IMR-90 (cell line): ENCODE measurements around the gene IGF1R. TPM values are rescaled to one million over a fixed set of nuclear protein-coding genes. Genes with fewer than 3 reads are reported as not detected.

Source experiments
- ATAC-seq: fragments of 200-7000 bp; cut with Tn5 transposase; 2 replicates; pipeline ENCODE4 v1.9.1; 2020; ENCODE audit warnings: low read depth, mild to moderate bottlenecking, moderate library complexity
- BruUV-seq: library from RNA; stranded (reverse); fragments of 400-500 nt; replicated peaks from 2 replicates; lab custom pipeline; 2021; lab: Mats Ljungman, UMichigan
- CTCF ChIA-PET: fragments of 300-600 bp; formaldehyde crosslinking; extraction: SDS; loops from one replicate; lab custom pipeline; 2021; ENCODE audit warnings: antibody characterized with exemption; lab: Yijun Ruan, JAX
- POLR2A ChIA-PET: fragments of 300-600 bp; sonication (Branson Sonifier 250); formaldehyde crosslinking; loops from one replicate; lab custom pipeline; 2022; ENCODE audit warnings: antibody characterized with exemption; ENCODE audit not compliant: unreplicated experiment; lab: Charles Lee
- DNase-seq: peaks from one replicate; pipeline ENCODE4 v3.0.0; 2013
- H2AFZ ChIP-seq: replicated peaks from 2 replicates; pipeline ENCODE3; 2013; ENCODE audit warnings: low read length, mild to moderate bottlenecking; ENCODE audit not compliant: poor library complexity
- H2AK5ac ChIP-seq: 2 replicates; pipeline ENCODE4 v1.6.1; 2013; ENCODE audit warnings: low read depth, low read length, inconsistent platforms
- H2AK9ac ChIP-seq: replicated peaks from 2 replicates; pipeline ENCODE3; 2013; ENCODE audit warnings: mild to moderate bottlenecking, low read depth, low read length, moderate library complexity; ENCODE audit not compliant: poor library complexity
- H2BK120ac ChIP-seq: 2 replicates; pipeline ENCODE4 v1.6.1; 2013; ENCODE audit warnings: low read depth, low read length, inconsistent platforms
- H2BK15ac ChIP-seq: 3 replicates; pipeline ENCODE4 v1.6.1; 2013; ENCODE audit warnings: low read depth, low read length, inconsistent platforms
- H2BK20ac ChIP-seq: 2 replicates; pipeline ENCODE4 v1.6.1; 2013; ENCODE audit warnings: low read depth, mild to moderate bottlenecking, inconsistent platforms, low read length, moderate library complexity
- H2BK5ac ChIP-seq: 2 replicates; pipeline ENCODE4 v1.6.1; 2013; ENCODE audit warnings: mild to moderate bottlenecking, low read depth, low read length, inconsistent platforms; ENCODE audit not compliant: poor library complexity, severe bottlenecking
- H3K14ac ChIP-seq: replicated peaks from 2 replicates; pipeline ENCODE4 v1.6.1; 2013; ENCODE audit warnings: low read depth, low read length, inconsistent platforms
- H3K18ac ChIP-seq: 2 replicates; pipeline ENCODE4 v1.6.1; 2013; ENCODE audit warnings: low read depth, low read length, control low read depth
- H3K23ac ChIP-seq: 2 replicates; pipeline ENCODE4 v1.6.1; 2013; ENCODE audit warnings: low read depth, low read length, inconsistent platforms
- H3K27ac ChIP-seq: 2 replicates; pipeline ENCODE4 v1.5.1; 2013; ENCODE audit warnings: mild to moderate bottlenecking, control low read depth, low read length; ENCODE audit not compliant: insufficient read depth
- H3K27me3 ChIP-seq: 2 replicates; pipeline ENCODE4 v1.6.1; 2013; ENCODE audit warnings: low read length; ENCODE audit not compliant: control insufficient read depth, insufficient read depth
- H3K36me3 ChIP-seq: 2 replicates; pipeline ENCODE4 v1.6.1; 2013; ENCODE audit warnings: low read length, mixed read lengths; ENCODE audit not compliant: control insufficient read depth, insufficient read depth
- H3K4ac ChIP-seq: 2 replicates; pipeline ENCODE4 v1.6.1; 2013; ENCODE audit warnings: low read depth, low read length, inconsistent platforms
- H3K4me1 ChIP-seq: 2 replicates; pipeline ENCODE4 v1.6.1; 2013; ENCODE audit warnings: low read length, mixed read lengths; ENCODE audit not compliant: control insufficient read depth, insufficient read depth
- H3K4me2 ChIP-seq: 2 replicates; pipeline ENCODE4 v1.6.1; 2013; ENCODE audit warnings: low read depth, mild to moderate bottlenecking, control low read depth, low read length, moderate library complexity
- H3K4me3 ChIP-seq: 2 replicates; pipeline ENCODE4 v1.5.1; 2013; ENCODE audit warnings: low read depth, mild to moderate bottlenecking, control low read depth, low read length, moderate library complexity; ENCODE audit not compliant: insufficient read depth
- H3K56ac ChIP-seq: 2 replicates; pipeline ENCODE4 v1.6.1; 2013; ENCODE audit warnings: low read length, inconsistent platforms; ENCODE audit not compliant: insufficient read depth; ENCODE audit errors: extremely low read depth
- H3K79me1 ChIP-seq, 2 experiments: 2 replicates each; pipeline ENCODE4 v1.6.1; 2013; ENCODE audit warnings: low read length in 2 of 2, inconsistent platforms in 1 of 2, low read depth in 1 of 2
- H3K9ac ChIP-seq: 2 replicates; pipeline ENCODE4 v1.6.1; 2013; ENCODE audit warnings: low read depth, low read length, control low read depth
- H3K9me1 ChIP-seq: 2 replicates; pipeline ENCODE4 v1.6.1; 2013; ENCODE audit warnings: low read length, inconsistent platforms; ENCODE audit not compliant: insufficient read depth
- H3K9me3 ChIP-seq: 2 replicates; pipeline ENCODE4 v1.6.1; 2013; ENCODE audit warnings: low read length; ENCODE audit not compliant: control insufficient read depth, insufficient read depth
- H4K20me1 ChIP-seq: 2 replicates; pipeline ENCODE4 v1.6.1; 2013; ENCODE audit warnings: low read length, inconsistent platforms; ENCODE audit not compliant: insufficient read depth
- H4K5ac ChIP-seq: 2 replicates; pipeline ENCODE4 v1.6.1; 2013; ENCODE audit warnings: mild to moderate bottlenecking, low read depth, low read length, control low read depth
- H4K8ac ChIP-seq, 2 experiments: 2 replicates each; pipeline ENCODE4 v1.6.1; 2013; ENCODE audit warnings: low read depth in 2 of 2, low read length in 2 of 2, control low read depth in 1 of 2, inconsistent platforms in 1 of 2
- H4K91ac ChIP-seq: 2 replicates; pipeline ENCODE4 v1.6.1; 2013; ENCODE audit warnings: low read depth, low read length, inconsistent platforms; ENCODE audit not compliant: insufficient read depth
- BHLHE40 ChIP-seq: fragments of 150-350 bp; IDR thresholded peaks from 2 replicates; pipeline ENCODE4 v1.6.1; 2016; ENCODE audit warnings: mild to moderate bottlenecking, low read depth, low read length
- CEBPB ChIP-seq: IDR thresholded peaks from 2 replicates; pipeline ENCODE4 v1.6.1; 2012; ENCODE audit warnings: low read depth, low read length, improper control_type of control experiment
- CHD1 ChIP-seq: IDR thresholded peaks from 2 replicates; pipeline ENCODE4 v1.6.1; 2012; ENCODE audit warnings: low read depth, low read length, improper control_type of control experiment
- FOS ChIP-seq: fragments of 150-350 bp; IDR thresholded peaks from 2 replicates; pipeline ENCODE4 v1.6.1; 2016; ENCODE audit warnings: low read depth, low read length
- MAZ ChIP-seq: IDR thresholded peaks from 2 replicates; pipeline ENCODE4 v1.6.1; 2012; ENCODE audit warnings: low read depth, mild to moderate bottlenecking, low read length, improper control_type of control experiment, moderate library complexity, borderline replicate concordance
- MXI1 ChIP-seq: IDR thresholded peaks from 2 replicates; pipeline ENCODE4 v1.6.1; 2012; ENCODE audit warnings: low read depth, mild to moderate bottlenecking, low read length, moderate library complexity, borderline replicate concordance
- NFE2L2 ChIP-seq: fragments of 150-350 bp; IDR thresholded peaks from 2 replicates; pipeline ENCODE4 v1.6.1; 2016; ENCODE audit warnings: low read depth, mild to moderate bottlenecking, low read length
- POLR2A ChIP-seq: IDR thresholded peaks from 2 replicates; pipeline ENCODE4 v1.6.1; 2012; ENCODE audit warnings: mild to moderate bottlenecking, low read depth, low read length
- RAD21 ChIP-seq: IDR thresholded peaks from 2 replicates; pipeline ENCODE4 v1.6.1; 2012; ENCODE audit warnings: low read length, improper control_type of control experiment
- RCOR1 ChIP-seq: IDR thresholded peaks from 2 replicates; pipeline ENCODE4 v1.6.1; 2012; ENCODE audit warnings: mild to moderate bottlenecking, low read length, improper control_type of control experiment; ENCODE audit not compliant: insufficient replicate concordance
- RFX5 ChIP-seq: IDR thresholded peaks from 2 replicates; pipeline ENCODE4 v1.8.0; 2012; ENCODE audit warnings: low read depth, mild to moderate bottlenecking, low read length, moderate library complexity
- SMC3 ChIP-seq: fragments of 150-350 bp; IDR thresholded peaks from 2 replicates; pipeline ENCODE4 v1.6.1; 2016; ENCODE audit warnings: low read depth, mild to moderate bottlenecking, antibody characterized with exemption, low read length, moderate library complexity
- USF2 ChIP-seq: fragments of 150-350 bp; IDR thresholded peaks from 2 replicates; pipeline ENCODE4 v1.6.1; 2017; ENCODE audit warnings: mild to moderate bottlenecking, antibody characterized with exemption, low read length, low read depth
- WGBS, 2 experiments: methylation state at CpG; one replicate each; pipeline versions ENCODE4 v1.1.5 to v1.1.7; 2013; ENCODE audit warnings: missing lambda C conversion rate in 2 of 2; ENCODE audit not compliant: insufficient read length in 1 of 2; ENCODE audit errors: extremely low coverage in 2 of 2; 5-methylcytosine and 5-hydroxymethylcytosine counted together
- dilution Hi-C: fragments of 300-500 bp; cut with HindIII; formaldehyde crosslinking; loops from one replicate; pipeline ENCODE4 v1.14.3; 2018; ENCODE audit warnings: low sequenced_read_pairs; ENCODE audit not compliant: unreplicated experiment
- in situ Hi-C: fragments of 300-500 bp; cut with MboI; formaldehyde crosslinking; loops from 3 replicates; pipeline ENCODE4 v1.14.3; 2019; ENCODE audit warnings: low sequenced_read_pairs, inconsistent platforms, mixed read lengths
- intact Hi-C: fragments of 100-400 bp; cut with micrococcal nuclease; formaldehyde crosslinking; loops from 2 replicates; pipeline ENCODE4 v1.10.0; 2022
- polyA plus RNA-seq, 3 experiments: library from polyadenylated mRNA; depleted of rRNA; stranded (reverse); fragments of >200 nt; gene quantifications; 2 replicates each; pipeline ENCODE4 v1.2.3, GENCODE V29; 2012; ENCODE audit warnings: low replicate concordance in 1 of 3
- total RNA-seq: library from RNA; depleted of rRNA; stranded (reverse); fragments of >200 nt; gene quantifications from 2 replicates; pipeline ENCODE4 v1.2.3, GENCODE V29; 2012
- TF ChIP-seq, protein P1 (sequence below): fragments of 150-350 bp; IDR thresholded peaks from 2 replicates; pipeline ENCODE4 v1.6.1; 2016; ENCODE audit warnings: low read depth, mild to moderate bottlenecking, low read length, moderate library complexity, borderline replicate concordance
- TF ChIP-seq, protein P2 (sequence below): conservative IDR thresholded peaks from 2 replicates; pipeline ENCODE4 v1.5.1; 2012; ENCODE audit warnings: mild to moderate bottlenecking, low read depth, low read length, improper control_type of control experiment

The IGF1R gene
- total and polyA plus RNA-seq, 2 of the 4 experiments (the other 2 are of a cell fraction) = 24.0 to 24.9 TPM

- dilution Hi-C loops (no loop called here), in situ Hi-C loops (no loop called here), intact Hi-C loops (loop anchor here (10.0 kb wide), 1 partner anchor 329 kb away; no protein-coding TSS in a partner anchor)
- no peak overlapping the region for H3K27ac ChIP-seq
- H3K36me3 ChIP-seq = peaks cover 3% of the 10 kb centered on the region; the same call in 1 of the 2 replicates
- peaks cover 83% of the 10 kb centered on the region for H4K20me1 ChIP-seq
- peak overlapping the region; percentile 15; the same call in 1 of the 2 replicates for H2AK5ac ChIP-seq
- no peak overlapping the region for H3K4me2 ChIP-seq
- no TSS peak for BruUV-seq
- H3K9me3 ChIP-seq = no peaks in the 10 kb centered on the region
- peaks cover 26% of the 10 kb centered on the region for H3K4me1 ChIP-seq
- WGBS, 2 experiments = no CpG with 5 or more reads among the region's 6 CpGs
- H3K4ac ChIP-seq = no peak overlapping the region; the same call in 1 of the 2 replicates
- H3K27me3 ChIP-seq = no peaks in the 10 kb centered on the region
- H3K23ac ChIP-seq = 0 out of 2 replicates have a peak overlapping the region, but pooled peaks have one; percentile 59
- H2BK5ac ChIP-seq = no peak overlapping the region
- peaks cover 42 to 91% of the 10 kb centered on the region in 2 experiments for H3K79me1 ChIP-seq
- H4K5ac ChIP-seq = no peak overlapping the region
- no peak overlapping the region for H2AK9ac ChIP-seq
- no peak overlapping the region for H2BK120ac ChIP-seq
- H2BK20ac ChIP-seq = no peak overlapping the region
- peak overlapping the region; percentile 29; the same call in 1 of the 2 replicates for H3K14ac ChIP-seq
- peak overlapping the region; percentile 23; the same call in 1 of the 2 replicates for H4K91ac ChIP-seq
- H2BK15ac ChIP-seq = no peak overlapping the region
- no peak overlapping the region for H3K18ac ChIP-seq
- ChIA-PET POLR2A (no interaction called here), CTCF (interaction anchor here (0.6 kb wide), 1 partner anchor 113 kb away, joined by 3 read pairs; no protein-coding TSS in a partner anchor)
- H4K8ac ChIP-seq = no peak overlapping the region
- DNase-seq (no peak), ATAC-seq (no peak)
- TF ChIP-seq BHLHE40 = no peak
- no peak for TF ChIP-seq CEBPB
- no peak for TF ChIP-seq RFX5
- TF ChIP-seq USF2 = no peak
- TF ChIP-seq MAZ = no peak
- TF ChIP-seq, protein P1, sequence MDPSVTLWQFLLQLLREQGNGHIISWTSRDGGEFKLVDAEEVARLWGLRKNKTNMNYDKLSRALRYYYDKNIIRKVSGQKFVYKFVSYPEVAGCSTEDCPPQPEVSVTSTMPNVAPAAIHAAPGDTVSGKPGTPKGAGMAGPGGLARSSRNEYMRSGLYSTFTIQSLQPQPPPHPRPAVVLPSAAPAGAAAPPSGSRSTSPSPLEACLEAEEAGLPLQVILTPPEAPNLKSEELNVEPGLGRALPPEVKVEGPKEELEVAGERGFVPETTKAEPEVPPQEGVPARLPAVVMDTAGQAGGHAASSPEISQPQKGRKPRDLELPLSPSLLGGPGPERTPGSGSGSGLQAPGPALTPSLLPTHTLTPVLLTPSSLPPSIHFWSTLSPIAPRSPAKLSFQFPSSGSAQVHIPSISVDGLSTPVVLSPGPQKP = no peak
- no peak for TF ChIP-seq NFE2L2
- TF ChIP-seq SMC3 = no peak
- no peak for TF ChIP-seq POLR2A
- no peak for TF ChIP-seq MXI1
- TF ChIP-seq, protein P2, sequence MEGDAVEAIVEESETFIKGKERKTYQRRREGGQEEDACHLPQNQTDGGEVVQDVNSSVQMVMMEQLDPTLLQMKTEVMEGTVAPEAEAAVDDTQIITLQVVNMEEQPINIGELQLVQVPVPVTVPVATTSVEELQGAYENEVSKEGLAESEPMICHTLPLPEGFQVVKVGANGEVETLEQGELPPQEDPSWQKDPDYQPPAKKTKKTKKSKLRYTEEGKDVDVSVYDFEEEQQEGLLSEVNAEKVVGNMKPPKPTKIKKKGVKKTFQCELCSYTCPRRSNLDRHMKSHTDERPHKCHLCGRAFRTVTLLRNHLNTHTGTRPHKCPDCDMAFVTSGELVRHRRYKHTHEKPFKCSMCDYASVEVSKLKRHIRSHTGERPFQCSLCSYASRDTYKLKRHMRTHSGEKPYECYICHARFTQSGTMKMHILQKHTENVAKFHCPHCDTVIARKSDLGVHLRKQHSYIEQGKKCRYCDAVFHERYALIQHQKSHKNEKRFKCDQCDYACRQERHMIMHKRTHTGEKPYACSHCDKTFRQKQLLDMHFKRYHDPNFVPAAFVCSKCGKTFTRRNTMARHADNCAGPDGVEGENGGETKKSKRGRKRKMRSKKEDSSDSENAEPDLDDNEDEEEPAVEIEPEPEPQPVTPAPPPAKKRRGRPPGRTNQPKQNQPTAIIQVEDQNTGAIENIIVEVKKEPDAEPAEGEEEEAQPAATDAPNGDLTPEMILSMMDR = no peak
- no peak for TF ChIP-seq CHD1
- TF ChIP-seq RCOR1 = no peak
- no peak for TF ChIP-seq RAD21
- no peak for TF ChIP-seq FOS
- H2AFZ ChIP-seq = no peak overlapping the region
- H3K9me1 ChIP-seq = peaks cover 34% of the 10 kb centered on the region
- H3K4me3 ChIP-seq = no peak overlapping the region
- no peak overlapping the region for H3K9ac ChIP-seq
- H3K56ac ChIP-seq = no peak overlapping the region
These were observed 125.3 kb downstream of the IGF1R start for GRCh38 chr15:98773616-98774015.
